Ovary (tissue), 9 donors: Measurements from ENCODE around the gene PUSL1. TPM values are rescaled to one million over a fixed set of nuclear protein-coding genes. Genes with fewer than 3 reads are reported as not detected.

Experiments used
- DNase-seq, 5 donors: peaks; one replicate each; pipeline ENCODE4 v3.0.0-alpha.2; 2019 to 2020
- H3K27ac ChIP-seq, 2 donors: fragments of 200-600 bp; one replicate each; pipeline versions ENCODE4 v1.5.1 to v1.8.0; 2019 to 2022
- H3K27me3 ChIP-seq: fragments of 200-600 bp; one replicate; pipeline ENCODE4 v1.8.0; 2022
- H3K36me3 ChIP-seq: fragments of 200-600 bp; sonication (generic); one replicate; pipeline ENCODE4 v1.5.1; 2019
- H3K4me1 ChIP-seq: one replicate; pipeline ENCODE4 v1.8.1; 2013; ENCODE audit warnings: mild to moderate bottlenecking, moderate library complexity; ENCODE audit not compliant: insufficient read depth
- H3K4me3 ChIP-seq: fragments of 200-600 bp; sonication (generic); one replicate; pipeline ENCODE4 v1.5.1; 2017
- H3K9me3 ChIP-seq, 2 donors: fragments of 200-600 bp in 1 of 2; sonication (generic) in 1 of 2; one replicate each; pipeline versions ENCODE4 v1.5.1 to v1.8.1; 2013 to 2019; ENCODE audit warnings: mild to moderate bottlenecking in 1 of 2, moderate library complexity in 1 of 2
- EP300 ChIP-seq: sonication (generic); formaldehyde crosslinking; IDR thresholded peaks from one replicate; pipeline ENCODE4 v1.6.1; 2017; ENCODE audit warnings: antibody characterized with exemption
- POLR2A ChIP-seq: fragments of 450-650 bp; IDR thresholded peaks from one replicate; pipeline ENCODE4 v1.6.1; 2017; ENCODE audit warnings: antibody characterized with exemption, mild to moderate bottlenecking, moderate library complexity
- WGBS, 3 donors: extraction: QIAGEN DNeasy Blood & Tissue Kit in 1 of 3; methylation state at CpG; one replicate each; pipeline versions ENCODE4 v1.1.5 to v1.1.7; 2013 to 2017; 5-methylcytosine and 5-hydroxymethylcytosine counted together
- intact Hi-C, 4 donors: fragments of 100-400 bp; cut with DNase I; formaldehyde crosslinking; loops; one replicate each; pipeline versions ENCODE4 v1.11.0 to v1.15.1; 2022 to 2023
- polyA plus RNA-seq, 2 donors: library from polyadenylated mRNA; stranded (reverse); fragments of 200-250 nt in 1 of 2; fragments of 350-450 nt in 1 of 2; fragmentation: Illumina TruSeq in 1 of 2; extraction: RNeasy Lipid Tissue Mini Kit (QIAGEN cat#74804) in 1 of 2; gene quantifications; one replicate each; pipeline ENCODE4 v1.2.3, GENCODE V29; 2013 to 2014
- total RNA-seq, 7 donors: library from RNA; depleted of rRNA in 2 of 7; stranded (reverse); fragments of >200 nt in 2 of 7; fragmentation: NEBNext Ultra II Directional in 3 of 7; extraction: Animal tissue kit (Norgen Biotek cat#: 25700) in 3 of 7; gene quantifications; one replicate each; pipeline versions ENCODE4 v1.1.0 to v1.2.4, GENCODE V29; 2016 to 2023
- TF ChIP-seq, protein P1 (sequence below), 3 donors: fragments of 450-650 bp in 2 of 3; fragments of 200-600 bp in 1 of 3; IDR thresholded peaks; one replicate each; pipeline versions ENCODE4 v1.5.1 to v1.8.0; 2016 to 2022; ENCODE audit warnings: antibody characterized with exemption in 3 of 3, mild to moderate bottlenecking in 1 of 3
- donor health status: DM: no; HTN: no; CAD: no; lungs with moderate emphysema.
- donor health status: DM: no; HTN: no; CAD: no.
- donor health status: Bipolar disorder and iron deficiency.
- donor health status: DM: yes; HTN: yes; CAD: no.
- donor health status: DM: no; HTN: no; CAD: no.
- donor health status: DM: yes; HTN: yes; CAD: no.

Gene PUSL1
- total and polyA plus RNA-seq, 9 donors, result 0.18 to 27.6 (median 20.8) TPM

DNA sequence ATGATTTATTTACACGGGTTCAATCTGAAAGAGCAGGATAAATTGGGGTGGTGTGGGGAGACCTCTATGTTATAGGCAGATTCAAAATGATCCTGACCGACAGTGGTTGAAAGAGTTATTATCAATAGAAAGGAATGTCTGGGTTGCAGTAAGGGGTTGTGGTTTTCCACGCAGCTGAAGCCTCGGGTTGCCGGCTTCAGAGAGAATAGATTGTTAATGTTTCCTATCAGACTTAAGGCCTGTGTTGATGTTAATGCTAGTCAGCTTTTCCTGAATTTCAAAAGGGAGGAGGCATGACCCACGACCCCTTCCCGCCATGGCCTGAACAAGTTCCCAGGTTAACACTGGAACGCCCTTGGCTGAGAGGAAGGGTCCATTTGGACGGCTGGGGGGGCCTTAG lies 32.6 kb upstream of the PUSL1 start:
- no peak overlapping the region for H3K4me3 ChIP-seq
- DNase-seq, result no peak
- TF ChIP-seq POLR2A (no peak), EP300 (no peak)
- TF ChIP-seq, protein P1, sequence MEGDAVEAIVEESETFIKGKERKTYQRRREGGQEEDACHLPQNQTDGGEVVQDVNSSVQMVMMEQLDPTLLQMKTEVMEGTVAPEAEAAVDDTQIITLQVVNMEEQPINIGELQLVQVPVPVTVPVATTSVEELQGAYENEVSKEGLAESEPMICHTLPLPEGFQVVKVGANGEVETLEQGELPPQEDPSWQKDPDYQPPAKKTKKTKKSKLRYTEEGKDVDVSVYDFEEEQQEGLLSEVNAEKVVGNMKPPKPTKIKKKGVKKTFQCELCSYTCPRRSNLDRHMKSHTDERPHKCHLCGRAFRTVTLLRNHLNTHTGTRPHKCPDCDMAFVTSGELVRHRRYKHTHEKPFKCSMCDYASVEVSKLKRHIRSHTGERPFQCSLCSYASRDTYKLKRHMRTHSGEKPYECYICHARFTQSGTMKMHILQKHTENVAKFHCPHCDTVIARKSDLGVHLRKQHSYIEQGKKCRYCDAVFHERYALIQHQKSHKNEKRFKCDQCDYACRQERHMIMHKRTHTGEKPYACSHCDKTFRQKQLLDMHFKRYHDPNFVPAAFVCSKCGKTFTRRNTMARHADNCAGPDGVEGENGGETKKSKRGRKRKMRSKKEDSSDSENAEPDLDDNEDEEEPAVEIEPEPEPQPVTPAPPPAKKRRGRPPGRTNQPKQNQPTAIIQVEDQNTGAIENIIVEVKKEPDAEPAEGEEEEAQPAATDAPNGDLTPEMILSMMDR (IDR thresholded peaks at IDR 0.05), result no peak
- no peaks in the 10 kb centered on the region for H3K27me3 ChIP-seq
- intact Hi-C loops, result no loop called here
- peaks cover 24% of the 10 kb centered on the region for H3K4me1 ChIP-seq
- H3K27ac ChIP-seq, result no peak overlapping the region
- no peaks in the 10 kb centered on the region for H3K36me3 ChIP-seq
- H3K9me3 ChIP-seq, result no peaks in the 10 kb centered on the region
- WGBS, 3 donors, result 45 to 67% (median 56%) methylated on average over 9 of the region's 9 CpGs

DNA sequence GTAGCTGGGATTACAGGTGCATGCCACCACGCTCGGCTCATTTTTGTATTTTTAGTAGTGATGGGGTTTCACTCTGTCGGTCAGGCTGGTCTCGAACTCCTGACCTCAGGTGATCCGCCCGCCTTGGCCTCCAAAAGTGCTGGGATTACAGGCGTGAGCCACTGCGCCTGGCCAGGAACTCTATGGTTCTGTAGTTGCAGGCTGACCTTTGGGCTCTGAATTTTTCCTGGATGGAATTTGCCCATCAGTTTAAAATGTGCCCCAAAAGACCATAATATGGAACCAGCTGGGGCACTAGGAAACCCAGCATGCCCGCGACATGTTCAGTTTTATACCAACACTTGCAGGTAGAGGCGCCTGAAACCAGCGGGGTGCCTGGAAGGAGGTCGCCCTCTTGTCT lies 29.8 kb upstream of the PUSL1 start:
- Histone ChIP-seq H3K27me3 (no peaks in the 10 kb centered on the region), H3K27ac (no peak overlapping the region)

DNA sequence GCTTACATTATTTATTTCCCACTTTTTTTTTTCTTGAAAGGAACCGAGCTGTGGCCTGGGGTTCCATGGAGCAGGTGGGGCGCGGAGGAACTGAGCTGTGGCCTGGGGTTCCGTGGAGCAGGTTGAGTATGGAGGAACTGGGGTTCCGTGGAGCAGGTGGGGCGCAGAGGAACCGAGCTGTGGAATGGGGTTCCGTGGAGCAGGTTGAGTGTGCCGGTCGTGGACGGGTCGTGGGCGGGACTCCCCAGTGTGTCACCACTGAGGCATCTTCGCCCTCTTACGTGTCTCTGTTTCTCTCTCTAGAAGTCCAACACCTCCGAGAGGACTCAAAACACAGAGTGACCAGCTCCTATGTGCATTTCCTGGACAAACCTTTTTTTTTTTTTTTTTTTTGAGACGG lies 29.4 kb upstream of the PUSL1 start:
- H3K4me1 ChIP-seq, result peaks cover 7% of the 10 kb centered on the region
- no peaks in the 10 kb centered on the region for H3K27me3 ChIP-seq
- no peaks in the 10 kb centered on the region for H3K9me3 ChIP-seq
- TF ChIP-seq EP300 (no peak), POLR2A (no peak)
- TF ChIP-seq, protein P1 (IDR thresholded peaks at IDR 0.05), result no peak
- intact Hi-C loops, result no loop called here
- 91 to 93% (median 92%) methylated on average over 16 to 17 of the region's 17 CpGs for WGBS, 3 donors
- DNase-seq, result no peak
- no peak overlapping the region for H3K27ac ChIP-seq
- no peak overlapping the region for H3K4me3 ChIP-seq
- no peaks in the 10 kb centered on the region for H3K36me3 ChIP-seq

More for the DNA sequence above, 29.8 kb upstream of the PUSL1 start:
- no peak overlapping the region for H3K4me3 ChIP-seq
- H3K4me1 ChIP-seq, result peaks cover 7% of the 10 kb centered on the region
- no peak for DNase-seq
- no peaks in the 10 kb centered on the region for H3K9me3 ChIP-seq
- TF ChIP-seq, protein P1 (IDR thresholded peaks at IDR 0.05), result no peak
- TF ChIP-seq POLR2A, result no peak
- no peak for TF ChIP-seq EP300
- H3K36me3 ChIP-seq, result no peaks in the 10 kb centered on the region
- intact Hi-C loops, result no loop called here
- WGBS, 3 donors, result 94 to 95% (median 94%) methylated on average over 13 of the region's 13 CpGs

DNA sequence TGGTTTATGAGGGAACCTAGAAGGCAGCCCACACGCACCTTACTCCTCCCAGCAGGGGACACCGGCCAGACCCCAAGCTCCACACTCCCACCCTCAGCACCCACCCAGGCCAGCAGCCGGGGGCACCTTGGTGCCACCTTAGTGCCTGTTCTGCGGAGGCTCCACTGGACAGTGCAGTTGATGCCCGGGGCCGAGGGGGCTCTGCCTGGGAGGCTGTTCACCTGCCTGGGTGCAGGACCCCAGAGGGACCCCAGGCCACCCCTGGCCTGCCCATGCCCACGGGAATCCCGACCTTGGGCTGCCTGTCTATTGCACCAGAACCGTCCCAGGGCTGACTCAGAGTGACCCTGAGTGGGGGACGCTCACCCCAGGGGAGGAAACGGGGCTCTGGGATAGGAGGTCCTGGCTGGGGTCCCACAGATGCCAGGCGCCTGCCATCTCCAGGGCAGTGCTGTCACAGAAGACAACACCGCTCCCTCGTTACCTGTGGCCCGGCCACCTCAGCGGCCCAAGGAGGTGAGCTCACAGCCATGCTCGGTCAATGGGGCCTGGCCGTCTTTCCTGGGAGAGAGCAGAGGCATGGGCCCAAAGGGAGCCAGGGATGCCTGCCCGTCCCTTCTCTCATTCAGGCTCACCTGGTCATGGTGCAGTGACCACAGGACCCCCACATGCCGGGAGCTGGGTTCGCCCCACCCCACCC lies 27.5 kb upstream of the PUSL1 start:
- H3K27me3 ChIP-seq, result no peaks in the 10 kb centered on the region
- WGBS, 3 donors, result 80 to 89% (median 82%) methylated on average over 18 to 21 of the region's 21 CpGs
- intact Hi-C loops, result no loop called here
- TF ChIP-seq EP300 (no peak), POLR2A (no peak)
- TF ChIP-seq, protein P1 (IDR thresholded peaks at IDR 0.05), result no peak
- no peak overlapping the region for H3K4me3 ChIP-seq
- no peak overlapping the region for H3K27ac ChIP-seq
- no peaks in the 10 kb centered on the region for H3K4me1 ChIP-seq
- H3K9me3 ChIP-seq, result no peaks in the 10 kb centered on the region
- DNase-seq, result no peak
- no peaks in the 10 kb centered on the region for H3K36me3 ChIP-seq
